Stomach (tissue), 4 donors: ENCODE results near the gene AATK.

Experiments
- EP300 ChIP-seq: sonication (generic); formaldehyde crosslinking; IDR thresholded peaks from one replicate; pipeline ENCODE4 v1.6.1; 2017; ENCODE audit warnings: antibody characterized with exemption
- POLR2A ChIP-seq, 4 donors: fragments of 450-650 bp; IDR thresholded peaks; one replicate each; pipeline ENCODE4 v1.6.1; 2016; ENCODE audit warnings: antibody characterized with exemption in 4 of 4, control low read depth in 2 of 4, mild to moderate bottlenecking in 1 of 4, moderate library complexity in 1 of 4
- TF ChIP-seq, protein P1 (sequence below), 7 experiments: fragments of 450-650 bp in 4 of 7; fragments of 200-600 bp in 3 of 7; sonication (generic) in 3 of 7; IDR thresholded peaks; one replicate each; pipeline ENCODE4 v1.5.1; 2016 to 2019; ENCODE audit warnings: antibody characterized with exemption in 7 of 7, control low read depth in 2 of 7, mild to moderate bottlenecking in 1 of 7

GRCh38 chr17:81114351-81115093 lies 51.5 kb downstream of the AATK start:
- TF ChIP-seq, protein P1, sequence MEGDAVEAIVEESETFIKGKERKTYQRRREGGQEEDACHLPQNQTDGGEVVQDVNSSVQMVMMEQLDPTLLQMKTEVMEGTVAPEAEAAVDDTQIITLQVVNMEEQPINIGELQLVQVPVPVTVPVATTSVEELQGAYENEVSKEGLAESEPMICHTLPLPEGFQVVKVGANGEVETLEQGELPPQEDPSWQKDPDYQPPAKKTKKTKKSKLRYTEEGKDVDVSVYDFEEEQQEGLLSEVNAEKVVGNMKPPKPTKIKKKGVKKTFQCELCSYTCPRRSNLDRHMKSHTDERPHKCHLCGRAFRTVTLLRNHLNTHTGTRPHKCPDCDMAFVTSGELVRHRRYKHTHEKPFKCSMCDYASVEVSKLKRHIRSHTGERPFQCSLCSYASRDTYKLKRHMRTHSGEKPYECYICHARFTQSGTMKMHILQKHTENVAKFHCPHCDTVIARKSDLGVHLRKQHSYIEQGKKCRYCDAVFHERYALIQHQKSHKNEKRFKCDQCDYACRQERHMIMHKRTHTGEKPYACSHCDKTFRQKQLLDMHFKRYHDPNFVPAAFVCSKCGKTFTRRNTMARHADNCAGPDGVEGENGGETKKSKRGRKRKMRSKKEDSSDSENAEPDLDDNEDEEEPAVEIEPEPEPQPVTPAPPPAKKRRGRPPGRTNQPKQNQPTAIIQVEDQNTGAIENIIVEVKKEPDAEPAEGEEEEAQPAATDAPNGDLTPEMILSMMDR (IDR thresholded peaks at IDR 0.05) = no peak
- TF ChIP-seq POLR2A (IDR thresholded peaks at IDR 0.05) = no peak
- no peak for TF ChIP-seq EP300
